ENCODE results near the gene KAT6B. TPM values are rescaled to one million over a fixed set of nuclear protein-coding genes. Genes with fewer than 3 reads are reported as not detected.

The KAT6B gene
- total RNA-seq, 1 donor from 2014 or later, result 56.2 TPM

DNA sequence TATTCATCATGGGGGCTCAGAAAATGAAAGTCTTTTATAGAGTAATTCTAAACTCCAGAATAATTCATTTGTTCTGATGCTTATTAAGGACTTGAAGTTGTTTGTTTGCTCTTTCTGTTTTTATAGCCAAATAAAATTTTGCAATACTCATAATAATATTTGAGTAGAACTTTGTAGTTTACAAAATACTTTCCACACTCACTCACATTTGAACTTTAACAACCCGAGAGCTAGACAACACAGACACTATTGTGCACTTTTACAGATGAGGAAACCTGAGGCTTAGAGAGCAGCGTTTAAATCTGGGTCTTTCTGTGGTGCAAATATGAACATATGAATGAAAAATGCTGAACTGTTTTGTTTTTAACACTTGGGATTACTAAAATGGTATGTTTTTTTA, 126.8 kb downstream of the KAT6B start:
- no peak for DNase-seq (ENCODE audit: low spot score)

DNA sequence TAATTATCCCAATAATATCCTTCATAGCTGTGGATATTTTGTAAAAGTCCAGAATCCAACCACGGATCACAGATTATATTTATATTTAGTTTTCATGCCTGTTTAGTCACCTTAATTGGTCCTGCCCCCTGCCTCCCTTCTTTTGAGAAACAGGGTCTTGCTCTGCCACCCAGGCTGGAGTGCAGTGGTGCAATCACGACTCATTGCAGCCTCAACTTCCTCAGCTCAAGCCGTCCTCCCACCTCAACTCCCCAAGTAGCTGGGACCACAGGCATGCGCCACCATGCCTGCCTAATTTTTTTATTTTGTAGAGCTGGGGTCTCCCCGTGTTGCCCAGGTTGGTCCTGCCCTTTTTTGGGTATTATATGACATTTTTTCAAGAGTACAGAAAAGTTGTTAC, 129.4 kb downstream of the KAT6B start:
- DNase-seq (ENCODE audit: low spot score), result no peak

DNA sequence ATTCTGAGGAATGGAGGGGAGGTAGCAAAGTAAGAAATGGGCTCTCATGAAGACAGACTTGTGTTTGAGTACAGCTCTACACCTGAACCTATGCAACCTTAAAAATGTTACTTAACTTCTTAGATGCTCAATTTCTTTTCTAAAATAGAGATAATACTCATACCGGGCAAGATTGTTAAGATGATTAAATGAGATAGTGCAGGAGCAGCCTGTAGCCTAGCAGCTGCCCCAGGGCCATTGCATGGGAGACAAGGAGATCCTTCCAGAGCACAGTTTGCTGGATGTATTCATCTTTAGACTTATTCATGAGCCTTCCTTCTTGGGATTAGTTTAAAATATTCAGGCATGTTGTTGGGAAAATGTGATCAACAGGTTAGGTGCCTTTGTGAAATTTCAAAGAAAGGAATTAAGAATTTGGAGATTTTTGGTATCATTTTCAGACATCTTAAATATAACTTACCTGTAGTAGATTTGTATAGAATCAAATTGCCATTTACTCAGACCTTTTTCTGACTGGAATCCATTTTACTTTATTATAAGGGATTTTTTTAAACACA, 130.2 kb downstream of the KAT6B start:
- no peak for DNase-seq (ENCODE audit: low spot score)

DNA sequence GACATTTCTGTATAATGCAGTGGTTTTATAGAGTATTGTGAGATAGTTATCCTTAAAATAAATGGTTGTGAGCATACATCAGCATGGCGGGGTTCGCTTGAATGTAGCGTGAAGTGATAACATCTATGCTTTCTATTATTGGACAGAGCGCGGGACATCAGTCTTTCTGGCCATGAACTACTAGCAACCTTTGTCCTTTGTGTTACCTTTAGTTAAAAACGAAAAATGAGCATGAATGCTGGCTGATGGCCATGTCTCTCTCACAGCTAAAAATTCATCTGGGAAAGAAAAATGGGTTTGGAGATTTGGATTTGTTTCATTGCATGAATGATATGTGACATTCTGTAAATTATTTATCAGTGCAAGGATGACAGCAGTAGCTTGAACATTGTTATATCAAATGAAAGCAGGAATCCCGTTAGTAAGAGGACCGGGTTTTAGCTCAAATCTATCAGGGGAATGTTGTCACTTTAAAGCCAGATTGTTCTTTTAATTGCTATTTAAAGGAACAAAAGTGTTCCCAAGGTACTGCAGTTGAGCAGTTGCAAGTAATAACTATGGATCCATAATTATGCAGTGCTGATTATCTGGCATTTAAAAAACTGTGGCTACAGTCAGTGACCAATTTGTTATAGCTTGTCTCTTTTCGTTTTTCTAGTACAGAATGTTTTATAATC, 131.0 kb downstream of the KAT6B start:
- DNase-seq (ENCODE audit: low spot score), result no peak

DNA sequence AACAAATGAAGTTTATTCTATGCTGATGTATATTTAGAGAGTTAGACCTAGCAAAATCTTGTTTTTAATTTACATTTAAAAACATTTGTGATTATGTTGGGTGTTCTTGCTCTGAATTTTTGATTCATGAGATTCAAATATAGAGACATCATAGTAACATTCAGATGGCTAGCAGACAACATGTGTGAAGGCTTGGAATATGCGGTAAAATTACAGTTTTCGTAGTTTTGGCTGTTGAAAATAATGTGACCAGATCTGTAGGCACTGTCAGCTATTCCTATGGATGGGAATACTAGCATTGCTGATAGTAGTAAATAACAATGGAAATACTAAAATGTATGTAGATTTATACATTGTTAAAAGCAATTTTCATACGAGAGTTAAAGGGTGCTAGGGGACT, 131.9 kb downstream of the KAT6B start:
- DNase-seq (ENCODE audit: low spot score), result no peak

DNA sequence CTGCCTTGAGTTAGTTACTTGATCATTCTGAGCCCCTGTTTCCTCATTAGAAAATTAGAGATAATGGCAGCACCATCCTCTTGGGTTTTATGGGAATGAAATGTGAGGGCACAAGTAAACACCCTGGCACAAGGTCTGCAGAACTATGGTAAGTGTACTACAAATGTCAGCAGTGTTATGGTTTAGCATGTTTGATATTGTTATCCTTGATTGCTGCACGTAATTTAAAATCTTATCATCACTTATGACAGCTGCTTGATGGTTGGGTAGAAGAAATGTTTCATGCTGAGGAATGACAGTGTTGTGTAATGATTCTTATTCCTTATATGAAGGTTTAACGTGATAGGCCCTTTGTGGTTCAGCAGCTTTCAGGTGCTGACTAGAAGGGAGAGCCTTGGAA, 134.3 kb downstream of the KAT6B start:
- DNase-seq (ENCODE audit: low spot score), result no peak

DNA sequence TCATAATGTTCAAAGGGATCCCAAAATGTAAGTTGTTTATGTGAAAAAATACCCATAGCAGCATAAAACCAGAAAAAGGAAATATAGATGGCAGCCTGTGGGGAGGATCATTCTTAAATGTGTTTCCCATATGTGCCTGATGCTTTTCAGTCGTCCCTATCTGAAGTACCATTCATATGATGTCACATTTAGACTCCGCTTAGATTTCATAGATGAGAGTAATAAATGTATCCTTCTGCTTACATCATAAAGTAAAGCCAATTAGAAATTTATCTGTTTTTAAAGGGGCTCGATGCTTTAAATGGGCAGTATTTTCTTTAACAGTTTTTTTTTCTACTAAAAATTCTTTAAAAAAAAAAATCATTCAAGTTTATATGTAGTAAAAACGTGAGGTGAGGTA, 136.1 kb downstream of the KAT6B start:
- DNase-seq (ENCODE audit: low spot score), result no peak

DNA sequence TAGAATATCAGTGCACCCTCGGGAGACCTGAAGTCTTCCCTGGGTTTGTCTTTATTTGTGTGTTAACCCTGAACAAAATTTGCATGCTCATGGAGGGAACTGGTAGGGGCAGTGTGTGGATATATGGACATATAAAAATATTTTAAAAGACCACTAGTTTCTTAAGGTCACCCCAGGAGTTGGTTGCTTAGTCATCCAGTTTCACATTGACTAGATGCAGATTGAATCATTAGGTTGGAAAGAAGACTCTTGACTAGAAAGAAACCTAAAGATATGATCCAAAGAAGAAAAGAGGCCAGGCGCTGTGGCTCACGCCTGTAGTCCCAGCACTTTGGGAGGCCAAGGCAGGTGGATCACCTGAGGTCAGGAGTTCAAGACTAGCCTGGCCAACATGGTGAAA, 137.1 kb downstream of the KAT6B start:
- no peak for DNase-seq (ENCODE audit: low spot score)

DNA sequence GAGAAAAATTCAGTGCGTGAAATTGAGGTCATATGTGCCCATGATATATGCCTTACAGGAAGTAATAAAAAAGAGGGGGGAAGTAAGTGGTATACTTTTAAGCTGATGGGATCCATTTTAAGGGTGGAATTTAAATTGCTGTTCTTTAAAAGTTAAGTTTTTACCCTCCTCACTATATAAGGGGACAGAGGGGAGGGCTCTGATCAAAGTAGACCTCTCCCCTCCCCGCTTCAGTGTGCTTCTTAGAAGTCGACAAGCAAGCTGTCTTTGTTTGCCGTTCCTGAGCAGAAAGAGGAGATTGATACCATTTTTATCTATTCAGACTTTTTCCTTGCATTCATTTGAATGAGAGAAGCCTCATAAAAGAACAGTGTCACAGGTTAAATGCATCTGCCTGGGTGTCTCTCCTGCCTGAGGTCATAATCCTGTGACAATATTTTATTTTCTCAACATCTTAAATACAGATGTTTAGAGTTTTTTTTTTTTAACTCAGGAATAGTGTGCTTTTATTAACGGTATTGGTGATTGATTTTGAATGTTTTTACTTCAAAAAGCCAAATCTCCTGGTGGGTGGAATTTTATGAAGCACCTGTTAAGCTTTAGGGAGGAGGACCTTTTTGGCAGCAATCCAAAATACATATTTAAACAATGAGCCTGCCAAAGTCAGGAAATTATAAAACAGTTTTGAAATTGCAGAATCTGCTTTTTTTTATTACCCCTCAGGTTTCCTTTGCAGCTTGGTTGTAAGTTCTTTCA, 141.7 kb downstream of the KAT6B start:
- no peak for DNase-seq (ENCODE audit: low spot score)

DNA sequence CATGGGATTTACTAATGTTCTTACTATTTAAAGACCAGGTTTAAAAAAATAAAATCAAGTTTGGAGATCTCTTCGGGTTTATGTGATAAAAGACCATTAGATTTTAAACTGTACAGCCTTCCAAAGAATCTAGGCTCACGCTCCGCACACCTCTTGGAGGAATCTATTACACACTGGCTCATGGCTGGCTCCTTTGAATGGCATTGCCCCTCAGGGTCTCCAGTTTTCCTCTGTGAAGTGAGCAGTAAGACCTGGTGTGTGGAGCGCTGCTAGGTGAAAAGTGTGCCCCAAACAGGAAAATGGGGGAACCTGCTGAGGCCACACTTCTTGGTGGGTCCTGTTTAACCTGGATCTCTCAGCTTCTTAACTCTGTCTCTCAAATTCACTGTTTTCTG, 142.3 kb downstream of the KAT6B start:
- no peak for DNase-seq (ENCODE audit: low spot score)

DNA sequence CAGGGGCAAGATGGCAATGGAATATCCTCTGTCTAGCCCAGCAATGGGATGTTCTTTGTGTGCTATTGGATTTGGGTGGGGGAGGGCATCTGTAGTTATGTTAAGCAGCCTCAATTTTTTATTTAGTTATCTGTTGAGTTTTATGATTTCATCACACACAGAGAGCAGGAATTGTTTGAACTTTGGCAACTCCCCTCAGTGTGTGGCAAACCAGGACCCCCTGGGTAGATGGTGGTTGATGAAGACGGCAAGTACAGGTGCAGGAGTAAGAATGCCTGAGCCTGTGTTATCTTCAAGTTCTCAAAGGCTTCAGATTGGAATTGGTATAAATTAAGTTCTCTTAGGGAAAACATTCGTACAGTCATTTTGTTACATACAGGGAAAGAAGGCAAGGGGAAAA, 142.7 kb downstream of the KAT6B start:
- no peak for DNase-seq (ENCODE audit: low spot score)

DNA sequence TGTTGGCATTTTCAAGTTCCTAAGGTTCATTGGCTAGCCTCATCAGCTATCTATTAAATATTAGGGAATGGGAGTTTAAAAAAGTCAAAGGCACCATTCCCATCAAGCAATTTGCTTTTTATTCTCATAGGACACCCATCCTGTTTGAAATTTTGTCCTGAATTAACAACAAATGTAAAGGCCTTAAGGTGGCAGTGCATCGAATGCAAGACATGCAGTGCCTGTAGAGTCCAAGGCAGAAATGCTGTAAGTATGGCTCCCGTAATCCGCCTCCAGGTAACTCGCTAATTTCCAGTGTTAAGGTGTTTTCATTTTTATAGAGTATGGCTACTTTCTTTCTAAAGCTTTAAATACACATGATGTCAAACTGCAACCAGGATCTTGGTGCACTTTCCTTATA, 143.1 kb downstream of the KAT6B start:
- DNase-seq (ENCODE audit: low spot score), result no peak

DNA sequence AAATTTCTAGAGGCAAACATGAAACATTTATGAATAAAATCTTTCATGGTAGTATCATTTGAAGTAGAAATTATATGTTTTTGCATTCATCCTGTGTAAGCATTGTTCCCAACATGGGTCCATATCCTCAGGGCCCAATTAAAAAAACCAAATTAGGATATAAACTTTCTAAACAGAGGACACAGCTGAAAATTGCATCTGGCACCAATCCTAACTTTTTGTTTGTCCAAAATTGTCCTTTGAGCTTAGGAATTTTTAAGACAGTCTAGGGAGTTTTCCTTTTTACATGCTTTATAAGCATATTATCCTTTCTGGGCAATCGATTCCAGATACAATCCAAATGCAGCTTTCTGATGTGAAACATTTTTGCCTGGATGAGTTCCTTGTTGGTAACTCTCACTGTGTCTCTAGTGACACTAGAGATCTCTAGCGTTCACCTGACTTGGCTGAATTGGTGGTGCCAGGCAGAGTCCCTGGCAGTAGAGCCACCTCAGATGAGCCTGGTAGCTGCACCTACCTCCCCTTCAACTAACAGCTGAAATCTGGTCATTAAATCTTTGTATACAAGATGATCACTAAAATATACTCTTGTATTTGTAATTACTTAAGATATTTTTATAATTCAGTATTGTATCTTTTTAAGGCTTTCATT, 147.5 kb downstream of the KAT6B start:
- DNase-seq (ENCODE audit: low spot score), result no peak

DNA sequence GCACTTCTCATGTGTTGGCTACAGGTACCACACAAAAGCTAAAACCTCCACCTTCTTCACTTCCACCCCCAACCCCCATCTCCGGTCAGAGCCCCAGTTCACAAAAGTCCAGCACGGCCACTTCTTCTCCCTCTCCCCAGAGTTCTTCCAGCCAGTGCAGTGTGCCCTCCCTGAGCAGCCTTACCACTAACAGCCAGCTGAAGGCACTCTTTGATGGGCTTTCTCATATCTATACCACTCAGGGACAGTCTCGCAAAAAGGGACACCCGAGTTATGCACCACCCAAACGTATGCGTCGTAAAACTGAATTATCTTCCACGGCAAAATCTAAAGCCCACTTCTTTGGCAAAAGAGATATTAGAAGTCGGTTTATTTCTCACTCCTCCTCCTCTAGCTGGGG, 149.4 kb downstream of the KAT6B start:
- no peak for DNase-seq (ENCODE audit: low spot score)

DNA sequence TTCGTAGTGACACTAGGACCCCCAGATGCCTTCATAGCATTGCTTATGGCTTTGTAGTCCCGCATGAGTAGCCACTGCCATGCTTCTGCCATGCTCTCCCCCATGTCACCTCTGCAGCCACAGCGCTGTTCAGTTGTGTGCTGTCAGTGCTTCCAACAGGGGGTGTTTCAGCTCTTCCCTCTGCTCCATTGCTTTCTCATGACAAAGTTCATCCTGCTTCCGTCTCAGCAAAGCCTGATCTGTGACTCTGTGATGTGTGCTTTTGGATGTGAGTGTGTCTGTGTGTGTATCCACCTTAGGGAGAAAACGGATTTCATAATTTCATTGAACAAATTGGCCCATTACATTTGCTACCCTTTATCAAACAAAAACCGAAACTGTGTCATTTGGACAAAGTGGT, 150.2 kb downstream of the KAT6B start:
- no peak for DNase-seq (ENCODE audit: low spot score)

DNA sequence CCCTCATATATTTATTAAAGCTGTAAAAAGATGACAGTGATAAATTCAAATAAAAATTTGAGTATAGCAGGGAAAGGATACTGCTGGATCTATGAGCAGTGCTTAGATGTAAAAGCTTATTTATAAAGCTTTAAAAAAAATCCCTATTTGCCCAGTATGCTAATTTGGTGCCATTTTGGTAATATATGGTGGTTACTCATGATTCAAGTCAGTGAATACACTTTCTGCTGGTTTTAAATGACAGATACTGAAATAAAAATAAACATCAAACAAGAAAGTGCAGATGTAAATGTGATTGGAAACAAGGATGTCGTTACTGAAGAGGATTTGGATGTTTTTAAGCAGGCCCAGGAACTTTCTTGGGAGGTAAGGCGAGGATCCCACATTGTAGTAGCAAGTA, 150.7 kb downstream of the KAT6B start:
- DNase-seq (ENCODE audit: low spot score), result no peak

DNA sequence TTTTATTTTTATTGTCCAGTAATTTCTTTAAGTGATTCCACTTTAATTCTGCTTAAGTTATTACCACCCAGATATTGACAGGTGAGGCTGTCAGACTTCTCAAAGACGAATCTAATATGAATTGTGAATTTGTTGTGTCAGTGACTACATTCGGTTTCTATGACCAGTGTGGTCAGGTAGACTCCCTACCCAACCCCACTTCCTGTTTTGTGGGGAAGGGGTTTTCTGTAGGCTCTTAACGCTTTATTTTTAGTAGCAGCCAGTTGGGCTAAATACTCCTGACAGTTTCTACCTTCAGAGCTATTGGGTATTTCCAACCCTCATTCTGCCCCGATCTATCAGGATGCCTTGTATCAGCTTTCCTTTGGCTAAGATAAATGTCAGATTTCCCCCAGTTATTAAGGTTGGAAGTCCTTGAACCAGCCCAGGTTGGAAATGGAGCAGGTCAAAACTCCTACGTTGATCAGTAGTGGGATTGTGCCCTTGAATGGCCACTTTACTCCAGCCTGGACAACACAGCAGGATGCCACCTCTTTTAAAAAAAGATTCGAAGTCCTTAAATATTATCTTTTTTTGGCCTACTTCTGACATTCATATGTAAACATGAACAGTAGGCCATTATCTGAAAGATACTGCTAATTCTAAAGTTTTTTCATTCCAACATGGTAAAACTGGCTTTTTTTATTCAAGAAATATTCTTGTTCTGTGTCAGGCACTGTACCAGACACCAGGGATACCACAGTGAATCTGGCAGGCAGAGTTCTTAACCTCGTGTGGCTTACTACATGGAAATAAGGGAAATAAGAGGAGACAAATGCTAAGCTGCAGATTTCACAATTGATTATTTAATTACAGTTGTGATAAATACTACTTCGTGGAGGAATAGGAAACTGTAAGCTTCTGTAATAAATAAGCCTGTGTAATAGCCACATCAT, 151.8 kb downstream of the KAT6B start:
- no peak for DNase-seq (ENCODE audit: low spot score)

DNA sequence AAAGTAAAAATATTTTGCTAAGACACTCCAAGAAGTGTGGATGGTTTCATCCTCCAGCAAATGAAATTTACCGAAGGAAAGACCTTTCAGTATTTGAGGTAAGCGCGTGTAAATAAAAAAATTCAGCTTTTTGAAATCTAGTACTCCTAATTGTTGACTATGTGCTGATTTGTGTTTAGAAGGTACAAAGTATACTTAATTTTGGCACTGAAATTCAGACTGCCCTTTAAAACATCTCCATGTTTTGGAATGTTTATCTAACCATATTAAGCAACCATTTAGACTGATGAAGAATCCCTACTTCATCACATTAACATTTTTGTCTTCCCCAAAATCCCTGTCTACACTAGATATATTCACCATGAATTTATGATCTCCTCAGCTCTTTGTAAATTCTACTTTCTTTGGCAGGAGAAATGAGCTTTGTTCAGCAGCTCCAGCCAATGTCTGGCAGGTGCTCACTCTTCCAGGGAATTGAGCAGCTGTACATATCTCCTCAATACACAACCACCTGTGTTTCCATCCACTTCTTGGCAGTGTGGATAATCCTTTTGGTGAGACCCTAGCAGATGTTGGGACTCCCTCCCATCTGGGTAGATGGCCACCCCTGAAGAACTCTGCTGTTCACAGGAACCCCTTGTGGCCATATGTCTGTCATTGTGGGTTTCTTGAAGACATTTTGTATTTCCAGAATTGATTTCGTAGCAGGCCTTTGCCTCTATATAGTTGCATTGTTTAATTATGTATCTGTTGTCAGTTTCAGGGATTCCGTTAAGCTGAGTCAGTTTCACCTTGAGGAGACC, 155.6 kb downstream of the KAT6B start:
- DNase-seq (ENCODE audit: low spot score), result no peak

DNA sequence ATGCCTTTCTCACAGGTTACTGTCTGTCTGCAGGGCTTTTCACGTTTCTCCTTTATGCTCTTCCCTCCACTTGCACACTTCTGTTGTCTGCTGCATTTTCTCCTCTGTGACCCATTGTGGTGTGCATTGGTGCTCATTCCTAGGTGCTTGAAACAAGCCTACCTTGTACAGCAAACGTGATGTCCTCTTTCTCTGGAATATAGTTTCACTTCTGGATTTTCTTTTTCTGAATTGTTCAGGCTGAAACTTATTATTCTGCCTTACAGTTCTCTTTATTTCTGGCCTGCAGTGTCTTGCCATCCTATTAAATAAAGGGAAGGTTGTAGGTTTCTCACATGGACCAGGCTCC, 156.2 kb downstream of the KAT6B start:
- no peak for DNase-seq (ENCODE audit: low spot score)

DNA sequence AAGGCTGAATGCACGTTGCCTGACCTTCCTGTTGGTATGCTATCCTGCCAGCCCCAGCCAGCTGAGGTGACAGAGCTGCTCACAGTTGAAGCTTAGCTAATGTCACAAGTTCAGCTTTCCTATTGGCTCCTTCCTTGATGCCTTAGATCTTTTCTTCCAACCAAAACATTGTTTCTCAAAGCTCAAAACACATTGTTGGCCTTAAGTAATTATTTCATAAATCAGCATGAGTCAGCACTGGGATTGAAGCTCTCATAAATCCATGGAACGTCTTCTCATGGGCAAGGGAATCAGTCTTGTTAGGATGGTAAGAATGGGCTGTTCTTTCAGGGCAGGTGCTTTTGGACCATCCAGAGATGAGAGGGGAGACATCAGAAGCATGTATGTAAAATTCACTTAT, 157.0 kb downstream of the KAT6B start:
- no peak for DNase-seq (ENCODE audit: low spot score)

Data from ureter (tissue), 1 donor.